Measurements from ENCODE around the gene GRIP2.

The GRIP2 gene

GRCh38 chr3:14464521-14464920 lies 75.6 kb downstream of the GRIP2 start:
- Mint-ChIP-seq H3K4me1 (peaks cover 31% of the 10 kb centered on the region), H3K27me3 (ENCODE audit: low read depth, poor library complexity) (no peaks in the 10 kb centered on the region), H3K4me3 (no peak overlapping the region), H3K27ac (no peak overlapping the region), H3K36me3 (ENCODE audit: low read depth) (peaks cover 41% of the 10 kb centered on the region), H3K9me3 (no peaks in the 10 kb centered on the region)
- no peak for TF ChIP-seq CTCF (IDR thresholded peaks at IDR 0.05)
- DNase-seq: no peak

GRCh38 chr3:14464141-14464465 lies 76.0 kb downstream of the GRIP2 start:
- Mint-ChIP-seq H3K27ac (no peak overlapping the region), H3K36me3 (ENCODE audit: low read depth) (peaks cover 44% of the 10 kb centered on the region), H3K4me3 (no peak overlapping the region), H3K4me1 (peaks cover 29% of the 10 kb centered on the region), H3K9me3 (no peaks in the 10 kb centered on the region), H3K27me3 (ENCODE audit: low read depth, poor library complexity) (peaks cover 1% of the 10 kb centered on the region)
- no peak for TF ChIP-seq CTCF (IDR thresholded peaks at IDR 0.05)
- no peak for DNase-seq

- DNase-seq: peak; percentile 59
- no peak overlapping the region for H3K4me3 Mint-ChIP-seq
- peaks cover 3% of the 10 kb centered on the region for H3K27me3 Mint-ChIP-seq (ENCODE audit: low read depth, poor library complexity)
- peaks cover 48% of the 10 kb centered on the region for H3K36me3 Mint-ChIP-seq (ENCODE audit: low read depth)
- no peak for TF ChIP-seq CTCF (IDR thresholded peaks at IDR 0.05)
- H3K4me1 Mint-ChIP-seq: peaks cover 33% of the 10 kb centered on the region
- no peak overlapping the region for H3K27ac Mint-ChIP-seq
- H3K9me3 Mint-ChIP-seq: no peaks in the 10 kb centered on the region
Measured at GRCh38 chr3:14463330-14464140, 76.6 kb downstream of the GRIP2 start.

GRCh38 chr3:14462738-14463137 lies 77.4 kb downstream of the GRIP2 start:
- H3K36me3 Mint-ChIP-seq (ENCODE audit: low read depth): peaks cover 44% of the 10 kb centered on the region
- no peak for DNase-seq
- no peak for TF ChIP-seq CTCF (IDR thresholded peaks at IDR 0.05)
- peaks cover 41% of the 10 kb centered on the region for H3K4me1 Mint-ChIP-seq
- no peak overlapping the region for H3K4me3 Mint-ChIP-seq
- no peaks in the 10 kb centered on the region for H3K9me3 Mint-ChIP-seq
- peak overlapping the region; percentile 6 for H3K27ac Mint-ChIP-seq
- peaks cover 3% of the 10 kb centered on the region for H3K27me3 Mint-ChIP-seq (ENCODE audit: low read depth, poor library complexity)

- H3K4me1 Mint-ChIP-seq: peaks cover 43% of the 10 kb centered on the region
- peak; percentile 52 for DNase-seq
Measured at GRCh38 chr3:14461748-14462324, 78.3 kb downstream of the GRIP2 start.

More at GRCh38 chr3:14461748-14462324, 78.3 kb downstream of the GRIP2 start:
- no peak overlapping the region for H3K27ac Mint-ChIP-seq
- H3K9me3 Mint-ChIP-seq: no peaks in the 10 kb centered on the region
- peak; percentile 41 for TF ChIP-seq CTCF (IDR thresholded peaks at IDR 0.05)
- peaks cover 3% of the 10 kb centered on the region for H3K27me3 Mint-ChIP-seq (ENCODE audit: low read depth, poor library complexity)
- peaks cover 42% of the 10 kb centered on the region for H3K36me3 Mint-ChIP-seq (ENCODE audit: low read depth)
- H3K4me3 Mint-ChIP-seq: no peak overlapping the region
